GM12878 (cell line): Measurements from ENCODE around the gene WNT9B. TPM values are rescaled to one million over a fixed set of nuclear protein-coding genes. Genes with fewer than 3 reads are reported as not detected.

Source experiments
- ATAC-seq: fragments of 200-7000 bp; cut with Tn5 transposase; 3 replicates; pipeline ENCODE4 v1.9.1; 2020; ENCODE audit warnings: mild to moderate bottlenecking, moderate library complexity
- BruUV-seq: library from RNA; stranded (reverse); fragments of 400-500 nt; replicated peaks from 2 replicates; lab custom pipeline; 2021; lab: Mats Ljungman, UMichigan
- CTCF ChIA-PET: fragments of 300-600 bp; sonication (Branson Sonifier 250); formaldehyde crosslinking; extraction: SDS; loops from one replicate; lab custom pipeline; 2021; ENCODE audit warnings: inconsistent platforms; lab: Yijun Ruan, JAX
- POLR2A ChIA-PET: fragments of 350-600 bp; formaldehyde crosslinking; extraction: SDS; loops from one replicate; lab custom pipeline; 2021; ENCODE audit warnings: inconsistent platforms; lab: Charles Lee
- RAD21 ChIA-PET: fragments of 300-600 bp; sonication (Branson Sonifier 250); formaldehyde crosslinking; loops from one replicate; lab custom pipeline; 2023; ENCODE audit warnings: antibody characterized with exemption; ENCODE audit not compliant: unreplicated experiment; lab: Charles Lee
- SMC1A ChIA-PET: fragments of 300-600 bp; sonication (Branson Sonifier 250); formaldehyde crosslinking; loops from one replicate; lab custom pipeline; 2023; ENCODE audit not compliant: unreplicated experiment, uncharacterized antibody; lab: Charles Lee
- DNase-seq: peaks from one replicate; pipeline ENCODE4 v3.0.0-alpha.2; 2011; ENCODE audit warnings: low read depth, low spot score
- FAIRE-seq: peaks from 3 replicates; lab custom pipeline; 2011; peaks lifted over from hg19 to GRCh38; lab: Jason Lieb, UNC
- H2AFZ ChIP-seq: 2 replicates; pipeline ENCODE4 v1.6.0; 2011; ENCODE audit warnings: low read depth, low read length, control low read depth; ENCODE audit not compliant: control insufficient read depth
- H3K27ac ChIP-seq: 2 replicates; pipeline ENCODE4 v1.5.1; 2011; ENCODE audit warnings: control low read depth; ENCODE audit not compliant: control insufficient read depth, insufficient read depth
- H3K27me3 ChIP-seq, 2 experiments: replicated peaks in 1 of 2; 2 replicates each; pipeline versions ENCODE4 v1.6.0 to v1.6.1; 2011; ENCODE audit warnings: low read length in 1 of 2; ENCODE audit not compliant: control insufficient read depth in 2 of 2, insufficient read depth in 2 of 2
- H3K36me3 ChIP-seq, 2 experiments: 2 replicates each; pipeline ENCODE4 v1.5.1; 2011; ENCODE audit warnings: low read length in 1 of 2; ENCODE audit not compliant: control insufficient read depth in 2 of 2, insufficient read depth in 2 of 2
- H3K4me1 ChIP-seq: 2 replicates; pipeline ENCODE4 v1.6.1; 2011; ENCODE audit warnings: mild to moderate bottlenecking, low read length, moderate library complexity, mixed read lengths; ENCODE audit not compliant: control insufficient read depth, insufficient read depth
- H3K4me2 ChIP-seq: 2 replicates; pipeline ENCODE4 v1.6.0; 2011; ENCODE audit warnings: control low read depth; ENCODE audit not compliant: control insufficient read depth, insufficient read depth
- H3K4me3 ChIP-seq: fragments of 200-600 bp; sonication (generic); 2 replicates; pipeline ENCODE4 v1.5.1; 2016
- H3K79me2 ChIP-seq: 2 replicates; pipeline ENCODE4 v1.6.0; 2011; ENCODE audit warnings: low read length; ENCODE audit not compliant: control insufficient read depth, insufficient read depth
- H3K9ac ChIP-seq: 2 replicates; pipeline ENCODE4 v1.8.0; 2011; ENCODE audit warnings: low read length, control low read depth, mixed read lengths; ENCODE audit not compliant: control insufficient read depth, insufficient read depth
- H3K9me3 ChIP-seq: replicated peaks from 3 replicates; pipeline ENCODE4 v1.5.1; 2011; ENCODE audit warnings: mild to moderate bottlenecking, low read length; ENCODE audit not compliant: control insufficient read depth, insufficient read depth
- H4K20me1 ChIP-seq: 2 replicates; pipeline ENCODE4 v1.6.0; 2011; ENCODE audit not compliant: control insufficient read depth, insufficient read depth
- IKZF2 ChIP-seq, 2 experiments: fragments of 450-650 bp; IDR thresholded peaks; 2 replicates each; pipeline ENCODE4 v1.6.1; 2017; ENCODE audit warnings: mild to moderate bottlenecking in 2 of 2, moderate library complexity in 2 of 2
- IRF4 ChIP-seq: IDR thresholded peaks from 2 replicates; pipeline ENCODE4 v1.6.1; 2011; ENCODE audit warnings: low read depth, low read length
- LARP7 ChIP-seq: fragments of 450-650 bp; IDR thresholded peaks from 2 replicates; pipeline ENCODE4 v1.6.1; 2017; ENCODE audit warnings: mild to moderate bottlenecking
- RFX5 ChIP-seq: IDR thresholded peaks from 2 replicates; pipeline ENCODE4 v1.6.1; 2011; ENCODE audit warnings: low read depth, low read length, improper control_type of control experiment
- RUNX3 ChIP-seq: IDR thresholded peaks from 2 replicates; pipeline ENCODE4 v1.6.1; 2012; ENCODE audit warnings: low read length, inconsistent platforms
- SIN3A ChIP-seq: IDR thresholded peaks from 2 replicates; pipeline ENCODE4 v1.6.1; 2012; ENCODE audit warnings: low read depth, low read length, improper control_type of control experiment
- WGBS: methylation state at CpG from one replicate; pipeline ENCODE4 v1.1.6; 2016; ENCODE audit warnings: low lambda C conversion rate; ENCODE audit not compliant: insufficient replicate concordance, insufficient coverage; ENCODE audit errors: missing lambda C conversion rate; 5-methylcytosine and 5-hydroxymethylcytosine counted together
- in situ Hi-C: fragments of 300-500 bp; cut with MboI; formaldehyde crosslinking; loops from 9 replicates; pipeline ENCODE4 v1.14.3; 2018; ENCODE audit warnings: mixed read lengths
- intact Hi-C: fragments of 100-400 bp; cut with micrococcal nuclease; formaldehyde crosslinking; loops from one replicate; pipeline ENCODE4 v1.14.2; 2022; ENCODE audit not compliant: unreplicated experiment
- polyA plus RNA-seq, 11 experiments: library from polyadenylated mRNA; depleted of rRNA in 4 of 11; unstranded in 6 of 11; stranded (reverse) in 5 of 11; fragments of >200 nt; fragmentation: Nextera tagmentation in 4 of 11; fragmentation: Illumina TruSeq in 1 of 11; extraction: Ambion mirVana in 4 of 11; extraction: Trizol in 1 of 11; gene quantifications; 1 replicate in 1 of 11; 2 replicates in 10 of 11; pipeline versions ENCODE4 v1.2.1 to v1.2.3, GENCODE V29; 2011 to 2016; ENCODE audit warnings: inconsistent platforms in 2 of 11, missing spikeins in 2 of 11, low read depth in 1 of 11
- total RNA-seq, 4 experiments: library from RNA; depleted of rRNA in 3 of 4; stranded (reverse); fragments of >200 nt in 3 of 4; fragmentation: Illumina TruSeq in 1 of 4; extraction: Trizol in 1 of 4; gene quantifications; 2 replicates each; pipeline versions ENCODE4 v1.2.1 to v1.2.3, GENCODE V29; 2013 to 2021

WNT9B gene
- total and polyA plus RNA-seq, 10 of the 15 experiments (the other 5 are each of a cell fraction or from before 2014, with no cell fraction given) = not detected

DNA sequence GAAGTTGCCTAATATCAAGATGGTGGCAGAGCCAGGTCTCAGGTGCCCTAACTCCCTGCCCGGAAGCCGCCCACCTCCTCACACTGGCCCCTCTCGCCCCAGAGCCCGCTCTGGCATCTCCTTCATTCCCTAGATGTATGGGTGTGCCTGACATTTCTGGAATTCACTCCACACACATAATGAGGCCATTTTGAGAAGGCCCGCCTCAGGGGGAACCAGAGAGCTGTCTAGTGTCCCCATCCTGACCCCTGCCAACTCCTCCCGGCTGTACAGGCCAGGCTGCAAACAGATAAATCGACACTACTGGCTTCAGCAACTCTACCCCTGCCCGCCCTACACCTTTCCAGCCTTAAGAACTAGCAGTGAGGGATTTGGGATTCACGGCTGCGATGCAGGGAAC lies 40.5 kb upstream of the WNT9B start:
- Histone ChIP-seq H3K9ac (no peak overlapping the region), H4K20me1 (no peaks in the 10 kb centered on the region), H3K36me3 (no peaks in the 10 kb centered on the region), H2AFZ (no peak overlapping the region), H3K9me3 (no peaks in the 10 kb centered on the region), H3K4me2 (no peak overlapping the region), H3K27ac (no peak overlapping the region), H3K4me1 (no peaks in the 10 kb centered on the region), H3K4me3 (no peak overlapping the region), H3K27me3 (no peaks in the 10 kb centered on the region; a peak in 3 of 4 replicates), H3K79me2 (no peaks in the 10 kb centered on the region)
- ChIA-PET CTCF (no interaction called here), POLR2A (no interaction called here), SMC1A (no interaction called here), RAD21 (no interaction called here)
- ATAC-seq (no peak), FAIRE-seq (no peak), DNase-seq (no peak)
- no TSS peak for BruUV-seq
- intact Hi-C loops = no loop called here
- in situ Hi-C loops = no loop called here
- WGBS = 39% methylated on average over 10 of the region's 10 CpGs
- TF ChIP-seq LARP7 (no peak), IRF4 (no peak), IKZF2 (IDR thresholded peaks at IDR 0.05) (no peak), RUNX3 (no peak), SIN3A (no peak)

- no peak for TF ChIP-seq RFX5
- no peak for DNase-seq
- CTCF ChIA-PET = interaction anchor here (0.5 to 1.1 kb wide), 2 partner anchors 23 to 162 kb away, joined by 3 read pairs; no protein-coding TSS in a partner anchor
- intact Hi-C loops = no loop called here
- Histone ChIP-seq H3K27ac (no peak overlapping the region), H3K4me1 (no peaks in the 10 kb centered on the region), H3K27me3 (no peaks in the 10 kb centered on the region; a peak in 2 of 4 replicates), H3K9ac (no peak overlapping the region), H4K20me1 (no peaks in the 10 kb centered on the region), H2AFZ (no peak overlapping the region), H3K4me2 (no peak overlapping the region), H3K4me3 (no peak overlapping the region), H3K9me3 (no peaks in the 10 kb centered on the region), H3K79me2 (no peaks in the 10 kb centered on the region), H3K36me3 (no peaks in the 10 kb centered on the region)
- FAIRE-seq = no peak
- POLR2A ChIA-PET = no interaction called here
- no peak for ATAC-seq
- RAD21 ChIA-PET = no interaction called here
- WGBS = 28% methylated on average over 10 of the region's 11 CpGs
- SMC1A ChIA-PET = no interaction called here
- in situ Hi-C loops = no loop called here
- BruUV-seq = no TSS peak
Measured at GRCh38 chr17:46811978-46812583, 39.3 kb upstream of the WNT9B start.
